H1 (cell line): Measurements from ENCODE around the gene CKLF. TPM values are rescaled to one million over a fixed set of nuclear protein-coding genes. Genes with fewer than 3 reads are reported as not detected.

Experiments used
- CTCF ChIA-PET: fragments of 300-600 bp; sonication (Branson Sonifier 250); formaldehyde crosslinking; loops from one replicate; lab custom pipeline; 2021; ENCODE audit not compliant: partially characterized antibody; lab: Charles Lee
- POLR2A ChIA-PET: fragments of 300-600 bp; sonication (Branson Sonifier 250); formaldehyde crosslinking; loops from one replicate; lab custom pipeline; 2021; ENCODE audit warnings: inconsistent platforms; ENCODE audit not compliant: partially characterized antibody; lab: Charles Lee
- DNase-seq, 2 experiments: peaks; one replicate each; pipeline versions ENCODE4 v3.0.0 to v3.0.0-alpha.2; 2010 to 2022; ENCODE audit warnings: low spot score in 2 of 2, low read depth in 1 of 2, mixed read lengths in 1 of 2
- FAIRE-seq: peaks from 2 replicates; lab custom pipeline; 2011; peaks lifted over from hg19 to GRCh38; lab: Jason Lieb, UNC
- H2AFZ ChIP-seq: 2 replicates; pipeline ENCODE4 v1.8.1; 2012; ENCODE audit warnings: low read length, inconsistent platforms
- H2AK5ac ChIP-seq: 2 replicates; pipeline ENCODE4 v1.6.1; 2013; ENCODE audit warnings: low read depth, low read length
- H2BK120ac ChIP-seq: replicated peaks from 2 replicates; pipeline ENCODE3; 2013; ENCODE audit warnings: low read depth, low read length, inconsistent platforms
- H2BK12ac ChIP-seq: 2 replicates; pipeline ENCODE4 v1.6.1; 2013; ENCODE audit warnings: low read depth, low read length
- H2BK15ac ChIP-seq: 2 replicates; pipeline ENCODE4 v1.6.1; 2013; ENCODE audit warnings: low read length
- H2BK20ac ChIP-seq: 2 replicates; pipeline ENCODE4 v1.6.1; 2013; ENCODE audit warnings: low read length
- H2BK5ac ChIP-seq: 2 replicates; pipeline ENCODE4 v1.6.1; 2013; ENCODE audit warnings: low read depth, low read length
- H3K14ac ChIP-seq: 2 replicates; pipeline ENCODE4 v1.6.1; 2013; ENCODE audit warnings: inconsistent platforms; ENCODE audit not compliant: insufficient read length
- H3K18ac ChIP-seq: 2 replicates; pipeline ENCODE4 v1.6.1; 2013; ENCODE audit warnings: low read length; ENCODE audit errors: extremely low read depth
- H3K23ac ChIP-seq: 2 replicates; pipeline ENCODE4 v1.6.1; 2013; ENCODE audit warnings: inconsistent platforms; ENCODE audit not compliant: insufficient read length
- H3K23me2 ChIP-seq: 2 replicates; pipeline ENCODE4 v1.6.1; 2013; ENCODE audit warnings: low read depth, low read length
- H3K27ac ChIP-seq: 2 replicates; pipeline ENCODE4 v1.6.1; 2011; ENCODE audit warnings: low read depth, low read length, inconsistent platforms
- H3K27me3 ChIP-seq, 4 experiments: replicated peaks in 1 of 4; 1 replicate in 1 of 4; 2 replicates in 3 of 4; pipeline versions ENCODE4 v1.6.1 to v1.8.1; 2011 to 2013; ENCODE audit warnings: low read length in 3 of 4, mild to moderate bottlenecking in 3 of 4, inconsistent platforms in 2 of 4, mixed read lengths in 2 of 4, moderate library complexity in 1 of 4; ENCODE audit not compliant: control insufficient read depth in 3 of 4, insufficient read depth in 3 of 4; ENCODE audit errors: extremely low read depth in 1 of 4
- H3K36me3 ChIP-seq, 4 experiments: 2 replicates each; pipeline versions ENCODE4 v1.6.1 to v1.8.1; 2011 to 2013; ENCODE audit warnings: mild to moderate bottlenecking in 4 of 4, low read length in 3 of 4, moderate library complexity in 2 of 4, control low read depth in 1 of 4, inconsistent platforms in 1 of 4; ENCODE audit not compliant: insufficient read depth in 4 of 4, control insufficient read depth in 2 of 4
- H3K4ac ChIP-seq: replicated peaks from 2 replicates; pipeline ENCODE3; 2013; ENCODE audit warnings: low read length, low read depth, mixed read lengths, inconsistent platforms; ENCODE audit not compliant: insufficient read length
- H3K4me1 ChIP-seq, 4 experiments: replicated peaks in 1 of 4; 1 replicate in 1 of 4; 2 replicates in 3 of 4; pipeline versions ENCODE4 v1.6.1 to v1.8.1; 2011 to 2013; ENCODE audit warnings: low read length in 3 of 4, inconsistent platforms in 2 of 4, mixed read lengths in 1 of 4; ENCODE audit not compliant: insufficient read depth in 4 of 4, control insufficient read depth in 3 of 4
- H3K4me2 ChIP-seq, 2 experiments: 2 replicates each; pipeline versions ENCODE4 v1.6.1 to v1.8.1; 2011 to 2013; ENCODE audit warnings: low read depth in 2 of 2, low read length in 2 of 2, control low read depth in 1 of 2, inconsistent platforms in 1 of 2, mild to moderate bottlenecking in 1 of 2; ENCODE audit not compliant: insufficient read depth in 1 of 2
- H3K4me3 ChIP-seq, 4 experiments: fragments of 200-600, 300-600 bp in 1 of 4; sonication (generic), shearing (Covaris generic), sonication (Bioruptor Twin) in 1 of 4; 2 replicates each; pipeline versions ENCODE4 v1.5.1 to v1.8.1; 2011 to 2016; ENCODE audit warnings: low read length in 4 of 4, low read depth in 3 of 4, control low read depth in 2 of 4, inconsistent platforms in 2 of 4, mild to moderate bottlenecking in 2 of 4, mixed read lengths in 1 of 4, moderate library complexity in 1 of 4; ENCODE audit not compliant: insufficient read depth in 2 of 4; ENCODE audit errors: extremely low read depth in 1 of 4
- H3K56ac ChIP-seq: replicated peaks from 2 replicates; pipeline ENCODE3; 2013; ENCODE audit warnings: low read depth, mild to moderate bottlenecking, mixed read lengths, low read length, inconsistent platforms; ENCODE audit not compliant: insufficient read length
- H3K79me1 ChIP-seq: 2 replicates; pipeline ENCODE4 v1.6.1; 2013; ENCODE audit warnings: low read depth, low read length, control low read depth
- H3K79me2 ChIP-seq, 2 experiments: 2 replicates each; pipeline versions ENCODE4 v1.6.1 to v1.8.1; 2012 to 2013; ENCODE audit warnings: low read length in 2 of 2, mild to moderate bottlenecking in 2 of 2, inconsistent platforms in 1 of 2; ENCODE audit not compliant: insufficient read depth in 2 of 2, control insufficient read depth in 1 of 2
- H3K9ac ChIP-seq, 4 experiments: replicated peaks in 1 of 4; 1 replicate in 1 of 4; 2 replicates in 3 of 4; pipeline versions ENCODE4 v1.6.1 to v1.8.1; 2011 to 2013; ENCODE audit warnings: low read depth in 3 of 4, low read length in 3 of 4, control low read depth in 2 of 4, mild to moderate bottlenecking in 2 of 4, moderate library complexity in 2 of 4, inconsistent platforms in 1 of 4; ENCODE audit errors: extremely low read depth in 1 of 4
- H3K9me3 ChIP-seq, 2 experiments: 2 replicates each; pipeline versions ENCODE4 v1.6.1 to v1.8.1; 2012 to 2013; ENCODE audit warnings: mild to moderate bottlenecking in 2 of 2, moderate library complexity in 2 of 2, control low read depth in 1 of 2, inconsistent platforms in 1 of 2, low read depth in 1 of 2, low read length in 1 of 2, mixed read lengths in 1 of 2; ENCODE audit not compliant: insufficient read depth in 2 of 2
- H4K20me1 ChIP-seq, 2 experiments: replicated peaks in 1 of 2; 2 replicates each; pipeline versions ENCODE3 to v1.8.1; 2011 to 2013; ENCODE audit warnings: inconsistent platforms in 2 of 2, low read length in 2 of 2, mild to moderate bottlenecking in 1 of 2; ENCODE audit not compliant: insufficient read depth in 2 of 2, control insufficient read depth in 1 of 2
- H4K5ac ChIP-seq: 2 replicates; pipeline ENCODE4 v1.6.1; 2013; ENCODE audit warnings: low read length, low read depth, mixed read lengths, inconsistent platforms; ENCODE audit not compliant: insufficient read length
- H4K8ac ChIP-seq: 2 replicates; pipeline ENCODE4 v1.8.0; 2013; ENCODE audit warnings: mild to moderate bottlenecking, moderate library complexity, low read length, inconsistent platforms; ENCODE audit not compliant: insufficient read depth; ENCODE audit errors: extremely low read depth
- H4K91ac ChIP-seq: replicated peaks from 2 replicates; pipeline ENCODE3; 2013; ENCODE audit warnings: low read length, mixed read lengths, inconsistent platforms; ENCODE audit not compliant: insufficient read length
- BACH1 ChIP-seq: IDR thresholded peaks from 2 replicates; pipeline ENCODE4 v1.6.1; 2012; ENCODE audit warnings: low read length, improper control_type of control experiment
- CREB1 ChIP-seq: IDR thresholded peaks from 2 replicates; pipeline ENCODE4 v1.6.1; 2012; ENCODE audit warnings: inconsistent platforms
- EZH2 ChIP-seq: fragments of 200-600 bp; sonication (generic); IDR thresholded peaks from 2 replicates; pipeline ENCODE4 v1.7.1; 2012; ENCODE audit warnings: low read depth, mild to moderate bottlenecking, moderate library complexity, low read length, inconsistent platforms; ENCODE audit not compliant: severe bottlenecking
- HDAC2 ChIP-seq, 2 experiments: fragments of 300-600 bp in 1 of 2; sonication (generic) in 1 of 2; IDR thresholded peaks; 2 replicates each; pipeline ENCODE4 v1.6.1; 2011 to 2012; ENCODE audit warnings: low read depth in 2 of 2, low read length in 2 of 2, mild to moderate bottlenecking in 2 of 2, moderate library complexity in 2 of 2, borderline replicate concordance in 1 of 2, inconsistent platforms in 1 of 2
- KDM4A ChIP-seq: IDR thresholded peaks from one replicate; pipeline ENCODE4 v1.7.1; 2012; ENCODE audit warnings: low read depth, mild to moderate bottlenecking, moderate library complexity, low read length, inconsistent platforms; ENCODE audit not compliant: severe bottlenecking
- MAFK ChIP-seq: IDR thresholded peaks from 2 replicates; pipeline ENCODE4 v1.6.1; 2012; ENCODE audit warnings: low read depth, mild to moderate bottlenecking, improper control_type of control experiment, low read length
- PHF8 ChIP-seq: fragments of 200-600 bp; sonication (generic); conservative IDR thresholded peaks from 2 replicates; pipeline ENCODE4 v1.7.1; 2012; ENCODE audit warnings: low read depth, mild to moderate bottlenecking, inconsistent platforms, low read length, moderate library complexity
- RAD21 ChIP-seq, 2 experiments: IDR thresholded peaks in 1 of 2; conservative IDR thresholded peaks in 1 of 2; 2 replicates each; pipeline ENCODE4 v1.6.1; 2011; ENCODE audit warnings: low read depth in 2 of 2, low read length in 2 of 2, improper control_type of control experiment in 1 of 2, inconsistent platforms in 1 of 2, mild to moderate bottlenecking in 1 of 2, moderate library complexity in 1 of 2
- RBBP5 ChIP-seq: IDR thresholded peaks from 2 replicates; pipeline ENCODE4 v1.7.1; 2012; ENCODE audit warnings: low read depth, mild to moderate bottlenecking, inconsistent platforms, low read length, moderate library complexity, borderline replicate concordance
- RFX5 ChIP-seq: IDR thresholded peaks from 2 replicates; pipeline ENCODE4 v1.6.1; 2011; ENCODE audit warnings: low read depth, low read length, improper control_type of control experiment, borderline replicate concordance
- SIN3A ChIP-seq, 2 experiments: IDR thresholded peaks in 1 of 2; conservative IDR thresholded peaks in 1 of 2; 2 replicates each; pipeline ENCODE4 v1.6.1; 2011 to 2012; ENCODE audit warnings: low read length in 2 of 2, improper control_type of control experiment in 1 of 2, low read depth in 1 of 2, mild to moderate bottlenecking in 1 of 2
- WGBS, 2 experiments: shearing (Covaris generic) in 1 of 2; methylation state at CpG; one replicate each; pipeline versions ENCODE4 v1.1.6 to v1.1.7; 2013 to 2015; ENCODE audit warnings: low lambda C conversion rate in 2 of 2, mixed read lengths in 2 of 2, inconsistent platforms in 1 of 2, low coverage in 1 of 2, missing lambda C conversion rate in 1 of 2; ENCODE audit not compliant: insufficient replicate concordance in 2 of 2, insufficient coverage in 1 of 2, insufficient read length in 1 of 2; ENCODE audit errors: extremely low coverage in 1 of 2, missing lambda C conversion rate in 1 of 2; 5-methylcytosine and 5-hydroxymethylcytosine counted together
- polyA plus RNA-seq, 7 experiments: library from polyadenylated mRNA; depleted of rRNA in 3 of 7; stranded (reverse) in 5 of 7; unstranded in 2 of 7; fragments of >200 nt in 5 of 7; fragments of 200-250 nt in 2 of 7; gene quantifications; 1 replicate in 5 of 7; 2 replicates in 1 of 7; 4 replicates in 1 of 7; pipeline versions ENCODE4 v1.2.1 to v1.2.3, GENCODE V29; 2011 to 2013; ENCODE audit warnings: missing spikeins in 2 of 7, mixed read lengths in 2 of 7
- total RNA-seq: library from RNA; stranded (reverse); fragmentation: NEBNext Ultra II Directional; extraction: Animal tissue kit (Norgen Biotek cat#: 25700); gene quantifications from 2 replicates; pipeline ENCODE4 v1.2.1, GENCODE V29; 2021

CKLF gene
- total and polyA plus RNA-seq, 2 of the 8 experiments (the other 6 are each of a cell fraction or from before 2014, with no cell fraction given), result 21.1 to 63.5 TPM

- Histone ChIP-seq H3K79me1 (no peaks in the 10 kb centered on the region), H3K18ac (no peak overlapping the region), H3K36me3 (no peaks in the 10 kb centered on the region), H3K14ac (no peak overlapping the region), H4K5ac (no peak overlapping the region), H2BK120ac (no peak overlapping the region), H4K91ac (no peak overlapping the region), H2BK15ac (no peak overlapping the region), H3K9me3 (no peaks in the 10 kb centered on the region), H3K27me3 (no peaks in the 10 kb centered on the region), H3K23me2 (no peaks in the 10 kb centered on the region), H3K4me1 (peaks cover 0 to 10% (median 4%) of the 10 kb centered on the region in 4 experiments; a peak in 4 of 7 replicates), H3K4ac (no peak overlapping the region), H2AK5ac (no peak overlapping the region), H4K8ac (no peak overlapping the region), H3K4me2 (no peak overlapping the region), H3K23ac (no peak overlapping the region), H3K9ac (no peak overlapping the region), H2BK12ac (no peak overlapping the region), H2AFZ (no peak overlapping the region), H3K56ac (no peak overlapping the region), H3K27ac (no peak overlapping the region), H3K79me2 (no peaks in the 10 kb centered on the region), H2BK20ac (no peak overlapping the region), H3K4me3 (no peak overlapping the region), H4K20me1 (no peaks in the 10 kb centered on the region), H2BK5ac (no peak overlapping the region)
- 85% methylated on average over 3 of the region's 3 CpGs; no CpG with 5 or more reads in 1 of the 2 experiments for WGBS, 2 experiments
- POLR2A ChIA-PET, result interaction anchor here (1.5 kb wide), 2 partner anchors 10 to 17 kb away, joined by 4 read pairs; no protein-coding TSS in a partner anchor
- DNase-seq (no peak), FAIRE-seq (no peak)
- CTCF ChIA-PET, result interaction anchor here (1.2 to 1.6 kb wide), 3 partner anchors 13 to 111 kb away, joined by 3 to 5 read pairs (median 3); no protein-coding TSS in a partner anchor
- TF ChIP-seq RFX5 (no peak), HDAC2 (IDR thresholded peaks at IDR 0.05; ENCODE audit: borderline replicate concordance in 1 of 2, low read depth in 2 of 2, low read length in 2 of 2) (no peak), BACH1 (no peak), RAD21 (IDR thresholded peaks at IDR 0.05 in 1 of 2, conservative IDR thresholded peaks at IDR 0.05 in 1 of 2; ENCODE audit: low read depth in 2 of 2, low read length in 2 of 2) (no peak), PHF8 (no peak), KDM4A (no peak), CREB1 (no peak), RBBP5 (no peak), MAFK (no peak), SIN3A (conservative IDR thresholded peaks at IDR 0.05 in 1 of 2, IDR thresholded peaks at IDR 0.05 in 1 of 2; ENCODE audit: low read depth in 1 of 2, low read length in 2 of 2) (no peak), EZH2 (no peak)
Observed at GRCh38 chr16:66539623-66540469, 12.5 kb upstream of the CKLF start.
